KOPT-K1 (cell line): ENCODE measurements around the gene DYNLL2.
"Not testable (repeated sequence)": the region's sequence is repeated elsewhere in the genome, so short reads cannot be mapped to it uniquely, and the experiment has no call there.

ENCODE experiments used
- H3K27ac ChIP-seq: fragments of 200-600 bp; sonication (generic); 2 replicates; pipeline ENCODE4 v1.5.1; 2016; ENCODE audit warnings: antibody characterized with exemption, mild to moderate bottlenecking, low read depth, low read length; ENCODE audit not compliant: poor library complexity, severe bottlenecking
- H3K36me3 ChIP-seq: fragments of 200-600 bp; sonication (generic); 2 replicates; pipeline ENCODE4 v1.5.1; 2017; ENCODE audit warnings: antibody characterized with exemption, mild to moderate bottlenecking, low read length, moderate library complexity; ENCODE audit not compliant: insufficient read depth
- H3K9me3 ChIP-seq: fragments of 200-600 bp; sonication (generic); 2 replicates; pipeline ENCODE4 v1.5.1; 2017; ENCODE audit warnings: antibody characterized with exemption, low read length, mild to moderate bottlenecking; ENCODE audit not compliant: insufficient read depth, poor library complexity, severe bottlenecking

DYNLL2 gene

GRCh38 chr17:58110012-58110411 lies 26.8 kb downstream of the DYNLL2 start:
- no peak overlapping the region for H3K27ac ChIP-seq
- no peaks in the 10 kb centered on the region for H3K9me3 ChIP-seq
- H3K36me3 ChIP-seq, result no peaks in the 10 kb centered on the region

DNA sequence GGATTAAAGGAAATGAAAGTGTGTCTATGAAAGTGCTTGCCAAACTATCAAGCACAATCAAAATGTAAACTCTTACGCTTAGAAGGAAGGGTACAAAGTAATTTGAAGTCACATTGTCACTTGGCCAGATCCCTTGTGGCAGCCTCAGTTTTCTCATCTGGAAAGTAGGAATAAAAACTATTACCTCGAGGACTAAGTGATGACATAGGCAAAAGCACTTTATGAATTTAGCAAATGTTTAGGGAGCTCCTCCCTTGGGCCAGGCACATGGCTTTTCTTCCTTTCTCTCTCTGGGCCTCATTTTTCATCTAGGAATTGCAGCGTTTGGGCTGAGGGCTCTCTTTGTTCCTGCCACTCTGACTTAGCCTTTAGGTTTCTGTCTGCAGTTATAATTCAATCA lies 28.5 kb downstream of the DYNLL2 start:
- Histone ChIP-seq H3K36me3 (no peaks in the 10 kb centered on the region), H3K9me3 (no peaks in the 10 kb centered on the region), H3K27ac (no peak overlapping the region)

DNA sequence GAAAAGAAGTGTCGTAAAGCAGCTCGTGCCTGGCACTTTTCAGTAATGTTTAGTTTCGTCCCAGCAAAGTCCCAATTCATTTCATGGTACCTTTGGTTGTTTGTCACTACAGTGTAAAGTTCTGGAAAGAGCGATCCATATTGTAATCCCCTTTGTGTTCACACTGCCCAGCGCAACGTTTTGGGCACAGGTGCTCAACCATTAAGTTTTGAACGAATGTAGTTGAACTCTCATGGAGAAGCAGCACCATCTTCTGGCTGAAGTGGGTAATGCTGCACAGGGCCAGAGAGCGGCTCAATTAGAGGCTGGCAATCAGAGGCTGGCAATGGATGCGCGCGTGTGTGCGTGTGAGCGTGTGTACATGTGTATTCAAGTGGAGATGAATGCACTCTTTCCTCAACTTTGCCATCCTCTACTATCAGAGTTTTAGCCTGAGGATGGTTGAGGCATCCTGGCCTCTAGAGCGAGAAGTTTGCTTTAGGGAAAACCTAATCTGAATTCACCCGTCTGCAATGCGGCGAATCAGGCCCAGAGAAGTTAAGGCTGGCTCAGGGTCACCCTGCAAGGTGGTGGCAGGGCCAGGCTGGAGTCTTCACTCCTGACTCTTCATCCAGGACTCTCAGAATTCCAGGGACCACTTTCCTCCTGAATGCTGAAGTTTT lies 29.9 kb downstream of the DYNLL2 start:
- H3K27ac ChIP-seq, result no peak overlapping the region
- no peaks in the 10 kb centered on the region for H3K9me3 ChIP-seq
- no peaks in the 10 kb centered on the region for H3K36me3 ChIP-seq

- Histone ChIP-seq H3K9me3 (no peaks in the 10 kb centered on the region), H3K36me3 (no peaks in the 10 kb centered on the region), H3K27ac (no peak overlapping the region)
Measured at GRCh38 chr17:58113947-58114346, 30.7 kb downstream of the DYNLL2 start.

DNA sequence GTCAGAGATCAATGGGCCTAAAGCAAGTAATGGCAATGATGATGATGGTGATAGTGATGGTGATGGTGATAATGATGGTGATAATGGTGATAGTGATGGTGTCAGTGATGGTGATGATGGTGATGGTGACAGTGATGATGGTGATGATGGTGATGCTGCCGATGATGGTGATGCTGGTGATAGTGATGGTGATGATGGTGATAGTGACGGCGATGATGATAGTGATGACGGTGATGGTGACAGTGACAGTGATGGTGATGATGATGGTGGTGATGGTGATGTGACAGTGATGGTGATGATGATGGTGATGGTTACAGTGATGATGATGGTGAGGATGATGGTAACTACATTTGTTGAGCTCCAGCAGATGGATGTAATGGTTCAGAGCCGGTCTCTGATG lies 34.2 kb downstream of the DYNLL2 start:
- H3K9me3 ChIP-seq, result no peaks in the 10 kb centered on the region
- no peak overlapping the region for H3K27ac ChIP-seq
- no peaks in the 10 kb centered on the region for H3K36me3 ChIP-seq

DNA sequence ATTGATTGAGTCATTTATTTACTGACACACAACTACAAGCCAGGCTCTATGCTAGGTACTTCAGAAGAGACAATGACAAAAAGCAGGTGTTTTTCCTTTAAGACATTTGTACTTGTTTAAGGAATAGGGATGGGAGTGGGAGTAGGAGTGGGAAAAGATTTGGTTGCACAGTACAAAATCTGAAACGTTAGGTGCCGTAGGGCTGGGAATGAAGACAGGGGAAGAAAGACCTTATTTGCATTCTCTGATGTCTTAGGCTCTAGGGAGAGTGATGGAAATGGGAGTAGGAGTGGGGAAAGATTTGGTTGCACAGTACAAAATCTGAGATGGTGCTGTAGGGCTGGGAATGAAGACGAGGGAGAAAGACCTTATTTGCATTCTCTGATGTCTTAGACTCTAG lies 36.3 kb downstream of the DYNLL2 start:
- Histone ChIP-seq H3K9me3 (no peaks in the 10 kb centered on the region), H3K27ac (no peak overlapping the region), H3K36me3 (no peaks in the 10 kb centered on the region)

GRCh38 chr17:58120195-58120822 lies 37.1 kb downstream of the DYNLL2 start:
- Histone ChIP-seq H3K27ac (no peak overlapping the region), H3K36me3 (no peaks in the 10 kb centered on the region)

DNA sequence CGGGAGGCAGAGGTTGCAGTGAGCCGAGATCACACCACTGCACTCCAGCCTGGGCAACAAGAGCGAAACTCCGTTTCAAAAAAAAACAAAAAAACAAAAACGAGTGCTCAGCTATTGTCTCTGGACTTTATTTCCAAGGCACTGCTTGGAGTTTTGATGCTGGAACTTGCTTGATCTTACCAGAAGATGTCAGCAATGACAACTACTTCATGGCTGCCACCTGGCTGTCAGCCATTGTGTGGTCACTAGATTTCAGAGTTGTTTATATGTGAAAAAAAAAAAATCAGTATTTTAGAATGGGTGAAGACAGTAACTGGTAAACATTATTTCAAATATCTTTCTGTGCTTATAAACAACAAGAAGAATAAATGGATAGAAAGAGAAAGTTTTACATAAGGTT lies 38.7 kb downstream of the DYNLL2 start:
- Histone ChIP-seq H3K9me3 (no peaks in the 10 kb centered on the region), H3K36me3 (no peaks in the 10 kb centered on the region), H3K27ac (no peak overlapping the region)

More at GRCh38 chr17:58120195-58120822, 37.1 kb downstream of the DYNLL2 start:
- no peaks in the 10 kb centered on the region for H3K9me3 ChIP-seq

DNA sequence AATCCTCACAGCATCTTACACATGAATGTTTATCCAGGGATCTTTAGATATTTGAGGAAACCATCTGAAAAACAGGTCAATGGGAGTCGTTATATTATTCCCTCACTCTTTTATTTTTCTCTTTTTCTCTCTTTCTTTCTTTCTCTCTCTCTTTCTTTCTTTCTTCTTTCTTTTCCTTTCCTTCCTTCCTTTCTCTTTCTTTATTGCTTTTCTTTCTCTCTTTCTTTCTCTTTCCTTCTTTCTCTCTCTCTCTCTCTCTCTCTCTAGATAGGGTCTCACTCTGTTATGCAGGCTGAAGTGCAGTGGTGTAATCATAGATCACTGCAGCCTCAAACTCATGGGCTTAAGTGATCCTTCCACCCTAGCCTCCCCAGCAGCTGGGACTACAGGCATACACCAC lies 44.6 kb downstream of the DYNLL2 start:
- Histone ChIP-seq H3K36me3 (no peaks in the 10 kb centered on the region), H3K9me3 (no peaks in the 10 kb centered on the region), H3K27ac (no peak overlapping the region)

GRCh38 chr17:58132697-58133096 lies 49.5 kb downstream of the DYNLL2 start:
- H3K27ac ChIP-seq, H3K36me3 ChIP-seq: not testable (repeated sequence)
- peaks cover 19% of the 10 kb centered on the region for H3K9me3 ChIP-seq

- Histone ChIP-seq H3K36me3 (no peaks in the 10 kb centered on the region), H3K27ac (no peak overlapping the region), H3K9me3 (peaks cover 25% of the 10 kb centered on the region)
Measured at GRCh38 chr17:58136669-58137279, 53.6 kb downstream of the DYNLL2 start.

- Histone ChIP-seq H3K36me3 (no peaks in the 10 kb centered on the region), H3K27ac (no peak overlapping the region), H3K9me3 (peaks cover 37% of the 10 kb centered on the region)
Measured at GRCh38 chr17:58141505-58141904, 58.3 kb downstream of the DYNLL2 start.

- H3K9me3 ChIP-seq, result peaks cover 33% of the 10 kb centered on the region
- not testable (repeated sequence) for H3K27ac ChIP-seq, H3K36me3 ChIP-seq
Measured at GRCh38 chr17:58143335-58143734, 60.1 kb downstream of the DYNLL2 start.

GRCh38 chr17:58144801-58145200 lies 61.6 kb downstream of the DYNLL2 start:
- H3K27ac ChIP-seq, result no peak overlapping the region

More at GRCh38 chr17:58144801-58145200, 61.6 kb downstream of the DYNLL2 start:
- H3K36me3 ChIP-seq, result no peaks in the 10 kb centered on the region
- peaks cover 29% of the 10 kb centered on the region for H3K9me3 ChIP-seq
